GM23338 (cell line): ENCODE measurements around the gene DACH1. TPM values are rescaled to one million over a fixed set of nuclear protein-coding genes. Genes with fewer than 3 reads are reported as not detected.

ENCODE experiments used
- ATAC-seq: fragments of 200-7000 bp; cut with Tn5 transposase; 3 replicates; pipeline ENCODE4 v1.9.1; 2020
- DNase-seq: peaks from one replicate; pipeline ENCODE4 v3.0.0-alpha.2; 2015; ENCODE audit warnings: low spot score
- H2AFZ ChIP-seq: fragments of 200-600 bp; sonication (generic); 2 replicates; pipeline ENCODE4 v1.8.0; 2016; ENCODE audit warnings: antibody characterized with exemption, mild to moderate bottlenecking, moderate library complexity
- H3F3A ChIP-seq: fragments of 200-600 bp; sonication (generic); replicated peaks from 2 replicates; pipeline ENCODE4 v1.8.0; 2017; ENCODE audit warnings: antibody characterized with exemption, mixed run types, low read depth
- H3K27ac ChIP-seq: fragments of 200-600 bp; sonication (generic); 2 replicates; pipeline ENCODE4 v1.6.1; 2016; ENCODE audit warnings: low read depth
- H3K27me3 ChIP-seq: fragments of 200-600 bp; sonication (generic); 2 replicates; pipeline ENCODE4 v1.8.0; 2016; ENCODE audit warnings: mild to moderate bottlenecking, mixed run types, moderate library complexity; ENCODE audit not compliant: insufficient read depth
- H3K36me3 ChIP-seq: fragments of 200-600 bp; sonication (generic); 2 replicates; pipeline ENCODE4 v1.8.0; 2016; ENCODE audit warnings: mild to moderate bottlenecking; ENCODE audit not compliant: insufficient read depth
- H3K4me1 ChIP-seq: fragments of 200-600 bp; sonication (generic); 2 replicates; pipeline ENCODE4 v1.8.0; 2016; ENCODE audit warnings: mild to moderate bottlenecking, moderate library complexity; ENCODE audit not compliant: insufficient read depth
- H3K4me2 ChIP-seq: fragments of 200-600 bp; sonication (generic); 2 replicates; pipeline ENCODE4 v1.7.1; 2017; ENCODE audit warnings: mixed run types
- H3K4me3 ChIP-seq: fragments of 200-600 bp; sonication (generic); 2 replicates; pipeline ENCODE4 v1.6.1; 2016; ENCODE audit warnings: mixed run types
- H3K79me2 ChIP-seq: fragments of 200-600 bp; sonication (generic); replicated peaks from 2 replicates; pipeline ENCODE4 v1.8.0; 2017; ENCODE audit warnings: mild to moderate bottlenecking; ENCODE audit not compliant: insufficient read depth
- H3K9me2 ChIP-seq: fragments of 200-600 bp; sonication (generic); 2 replicates; pipeline ENCODE4 v1.8.0; 2017; ENCODE audit not compliant: insufficient read depth
- H4K20me1 ChIP-seq: fragments of 200-600 bp; sonication (generic); replicated peaks from 2 replicates; pipeline ENCODE4 v1.8.0; 2017; ENCODE audit warnings: mild to moderate bottlenecking; ENCODE audit not compliant: insufficient read depth
- H3K27ac Mint-ChIP-seq: 2 replicates; pipeline ENCODE4 v1.8.0; 2020; ENCODE audit warnings: inconsistent platforms, mild to moderate bottlenecking, moderate library complexity, mixed read lengths
- H3K27me3 Mint-ChIP-seq: 3 replicates; pipeline ENCODE4 v1.8.0; 2022; ENCODE audit warnings: low read depth, mild to moderate bottlenecking, moderate library complexity, mixed read lengths, inconsistent platforms; ENCODE audit not compliant: insufficient read depth, poor library complexity
- H3K36me3 Mint-ChIP-seq: 3 replicates; pipeline ENCODE4 v1.8.0; 2021; ENCODE audit warnings: low read depth, mild to moderate bottlenecking, inconsistent platforms, moderate library complexity, mixed read lengths
- H3K4me1 Mint-ChIP-seq: 3 replicates; pipeline ENCODE4 v1.8.0; 2020; ENCODE audit warnings: mild to moderate bottlenecking, inconsistent platforms, mixed read lengths
- H3K4me3 Mint-ChIP-seq: 3 replicates; pipeline ENCODE4 v1.8.0; 2021; ENCODE audit warnings: moderate library complexity, mild to moderate bottlenecking, inconsistent platforms, mixed read lengths
- H3K9me3 Mint-ChIP-seq: 3 replicates; pipeline ENCODE4 v1.8.0; 2020; ENCODE audit warnings: moderate library complexity, mild to moderate bottlenecking, inconsistent platforms, mixed read lengths
- CREB1 ChIP-seq: fragments of 250-450 bp; sonication (Bioruptor Pico); IDR thresholded peaks from 2 replicates; pipeline ENCODE4 v1.5.0; 2020; ENCODE audit warnings: low read depth, mild to moderate bottlenecking, moderate library complexity
- CTCF ChIP-seq, 2 experiments: fragments of 200-600 bp in 1 of 2; sonication (generic) in 1 of 2; conservative IDR thresholded peaks; 2 replicates each; pipeline versions ENCODE4 v1.5.1 to v1.6.1; 2016 to 2017; ENCODE audit warnings: antibody characterized with exemption in 2 of 2, low read depth in 2 of 2, mild to moderate bottlenecking in 2 of 2, moderate library complexity in 1 of 2
- EZH2 ChIP-seq: fragments of 200-600 bp; sonication (generic); IDR thresholded peaks from one replicate; pipeline ENCODE4 v1.8.0; 2017; ENCODE audit warnings: antibody characterized with exemption, mild to moderate bottlenecking, low read depth; ENCODE audit not compliant: unreplicated experiment
- EZH2phosphoT487 ChIP-seq: fragments of 200-600 bp; sonication (generic); IDR thresholded peaks from one replicate; pipeline ENCODE4 v1.8.1; 2018; ENCODE audit warnings: antibody characterized with exemption; ENCODE audit not compliant: unreplicated experiment
- JUNB ChIP-seq: IDR thresholded peaks from one replicate; pipeline ENCODE4 v1.6.1; 2016; ENCODE audit warnings: antibody characterized with exemption; ENCODE audit not compliant: unreplicated experiment
- NANOG ChIP-seq: IDR thresholded peaks from 2 replicates; pipeline ENCODE4 v1.6.1; 2016; ENCODE audit warnings: antibody characterized with exemption, borderline replicate concordance
- POLR2AphosphoS5 ChIP-seq: IDR thresholded peaks from 2 replicates; pipeline ENCODE4 v1.6.1; 2016; ENCODE audit warnings: antibody characterized with exemption, low read depth
- STAT1 ChIP-seq: IDR thresholded peaks from one replicate; pipeline ENCODE4 v1.6.1; 2016; ENCODE audit warnings: antibody characterized with exemption; ENCODE audit not compliant: unreplicated experiment
- ZNF114 ChIP-seq: fragments of 250-450 bp; sonication (Bioruptor Pico); IDR thresholded peaks from 2 replicates; pipeline ENCODE4 v1.5.0; 2020; ENCODE audit warnings: mild to moderate bottlenecking, moderate library complexity
- ZNF331 ChIP-seq: fragments of 250-450 bp; sonication (Bioruptor Pico); IDR thresholded peaks from 2 replicates; pipeline ENCODE4 v1.5.0; 2020; ENCODE audit warnings: low read depth, mild to moderate bottlenecking, moderate library complexity
- ZNF462 ChIP-seq: fragments of 250-450 bp; sonication (Bioruptor Pico); IDR thresholded peaks from 2 replicates; pipeline ENCODE4 v1.5.0; 2020; ENCODE audit warnings: mild to moderate bottlenecking, moderate library complexity
- polyA plus RNA-seq: library from polyadenylated mRNA; unstranded; fragments of >200 nt; fragmentation: Nextera tagmentation; extraction: Ambion mirVana; gene quantifications from 2 replicates; pipeline ENCODE4 v1.2.1, GENCODE V29; 2016
- total RNA-seq: library from RNA; depleted of rRNA; stranded (reverse); fragments of >200 nt; shearing (Covaris generic); gene quantifications from 2 replicates; pipeline ENCODE4 v1.2.3, GENCODE V29; 2014
- TF ChIP-seq, protein P1 (sequence below): IDR thresholded peaks from one replicate; pipeline ENCODE4 v1.6.1; 2018; ENCODE audit warnings: antibody characterized with exemption; ENCODE audit not compliant: unreplicated experiment
- TF ChIP-seq, protein P2 (sequence below): IDR thresholded peaks from 2 replicates; pipeline ENCODE4 v1.6.1; 2016; ENCODE audit warnings: antibody characterized with exemption

Gene DACH1
- total and polyA plus RNA-seq, 2 experiments from 2014 or later, result 0.45 to 0.57 TPM

DNA sequence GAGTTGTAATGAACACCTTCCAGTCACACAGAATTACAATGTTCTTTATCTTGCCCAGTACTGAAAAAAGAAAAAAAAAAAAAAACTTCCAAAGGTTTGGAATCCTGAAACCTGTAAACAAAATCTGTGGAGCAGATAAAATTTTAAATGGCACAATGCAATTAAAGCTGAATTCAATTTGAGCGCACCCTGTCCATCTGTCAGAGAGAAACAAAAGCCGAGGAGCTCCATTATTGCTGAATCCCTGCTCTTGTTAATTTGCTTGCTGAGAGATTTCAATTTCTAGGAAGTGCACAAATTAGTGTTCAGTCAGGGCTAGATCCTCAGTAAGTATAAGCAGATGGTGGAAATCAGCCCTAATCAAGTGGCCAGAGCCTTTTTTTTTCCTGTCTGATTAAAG lies 65.2 kb downstream of the DACH1 start (continued):
- TF ChIP-seq ZNF114 (CRISPR knock-in tag), result no peak
- no peak for TF ChIP-seq EZH2

DNA sequence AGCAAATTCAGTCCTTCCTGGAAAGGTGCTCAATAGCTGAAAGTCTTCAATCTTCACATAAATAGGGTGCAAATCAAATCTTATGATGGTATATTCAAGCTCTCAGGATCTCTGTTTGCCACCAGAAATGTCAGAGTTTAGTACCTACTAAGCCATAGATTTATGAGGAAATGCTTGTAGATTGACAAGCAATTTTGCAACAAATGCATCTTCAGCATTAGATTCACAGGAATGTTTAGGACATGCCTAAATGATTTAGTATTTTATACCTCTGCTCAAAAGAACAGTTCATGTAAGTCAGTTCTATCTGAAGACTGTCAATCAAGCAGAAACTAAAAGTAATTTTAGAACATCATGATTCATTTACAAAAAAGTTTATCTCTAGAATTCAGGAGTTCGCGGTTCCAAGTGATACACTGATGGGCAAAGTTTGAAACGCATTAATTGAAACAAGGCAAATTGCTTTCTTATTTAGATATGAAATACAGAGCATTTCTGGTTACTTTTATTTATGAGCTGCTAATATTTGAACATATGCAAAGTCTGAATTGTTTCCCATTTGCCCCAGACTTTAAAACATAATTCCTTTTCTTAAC lies 65.7 kb downstream of the DACH1 start:
- no peaks in the 10 kb centered on the region for H3K36me3 Mint-ChIP-seq
- Histone ChIP-seq H3K9me2 (no peaks in the 10 kb centered on the region), H3K27me3 (no peaks in the 10 kb centered on the region), H3K27ac (no peak overlapping the region), H3F3A (no peaks in the 10 kb centered on the region), H4K20me1 (no peaks in the 10 kb centered on the region), H3K4me1 (no peaks in the 10 kb centered on the region), H3K4me2 (no peak overlapping the region), H3K36me3 (no peaks in the 10 kb centered on the region), H3K4me3 (no peak overlapping the region), H3K79me2 (no peaks in the 10 kb centered on the region), H2AFZ (no peak overlapping the region)
- ATAC-seq, result no peak
- no peaks in the 10 kb centered on the region for H3K9me3 Mint-ChIP-seq
- no peak overlapping the region for H3K27ac Mint-ChIP-seq
- TF ChIP-seq JUNB (no peak), CREB1 (CRISPR knock-in tag) (no peak), CTCF (conservative IDR thresholded peaks at IDR 0.05; ENCODE audit: low read depth in 2 of 2) (no peak), STAT1 (no peak), POLR2AphosphoS5 (no peak), EZH2 (no peak), EZH2phosphoT487 (no peak), ZNF114 (CRISPR knock-in tag) (no peak), NANOG (no peak), ZNF462 (no peak), ZNF331 (CRISPR knock-in tag) (no peak)
- TF ChIP-seq, protein P1, sequence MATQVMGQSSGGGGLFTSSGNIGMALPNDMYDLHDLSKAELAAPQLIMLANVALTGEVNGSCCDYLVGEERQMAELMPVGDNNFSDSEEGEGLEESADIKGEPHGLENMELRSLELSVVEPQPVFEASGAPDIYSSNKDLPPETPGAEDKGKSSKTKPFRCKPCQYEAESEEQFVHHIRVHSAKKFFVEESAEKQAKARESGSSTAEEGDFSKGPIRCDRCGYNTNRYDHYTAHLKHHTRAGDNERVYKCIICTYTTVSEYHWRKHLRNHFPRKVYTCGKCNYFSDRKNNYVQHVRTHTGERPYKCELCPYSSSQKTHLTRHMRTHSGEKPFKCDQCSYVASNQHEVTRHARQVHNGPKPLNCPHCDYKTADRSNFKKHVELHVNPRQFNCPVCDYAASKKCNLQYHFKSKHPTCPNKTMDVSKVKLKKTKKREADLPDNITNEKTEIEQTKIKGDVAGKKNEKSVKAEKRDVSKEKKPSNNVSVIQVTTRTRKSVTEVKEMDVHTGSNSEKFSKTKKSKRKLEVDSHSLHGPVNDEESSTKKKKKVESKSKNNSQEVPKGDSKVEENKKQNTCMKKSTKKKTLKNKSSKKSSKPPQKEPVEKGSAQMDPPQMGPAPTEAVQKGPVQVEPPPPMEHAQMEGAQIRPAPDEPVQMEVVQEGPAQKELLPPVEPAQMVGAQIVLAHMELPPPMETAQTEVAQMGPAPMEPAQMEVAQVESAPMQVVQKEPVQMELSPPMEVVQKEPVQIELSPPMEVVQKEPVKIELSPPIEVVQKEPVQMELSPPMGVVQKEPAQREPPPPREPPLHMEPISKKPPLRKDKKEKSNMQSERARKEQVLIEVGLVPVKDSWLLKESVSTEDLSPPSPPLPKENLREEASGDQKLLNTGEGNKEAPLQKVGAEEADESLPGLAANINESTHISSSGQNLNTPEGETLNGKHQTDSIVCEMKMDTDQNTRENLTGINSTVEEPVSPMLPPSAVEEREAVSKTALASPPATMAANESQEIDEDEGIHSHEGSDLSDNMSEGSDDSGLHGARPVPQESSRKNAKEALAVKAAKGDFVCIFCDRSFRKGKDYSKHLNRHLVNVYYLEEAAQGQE, result no peak
- TF ChIP-seq, protein P2, sequence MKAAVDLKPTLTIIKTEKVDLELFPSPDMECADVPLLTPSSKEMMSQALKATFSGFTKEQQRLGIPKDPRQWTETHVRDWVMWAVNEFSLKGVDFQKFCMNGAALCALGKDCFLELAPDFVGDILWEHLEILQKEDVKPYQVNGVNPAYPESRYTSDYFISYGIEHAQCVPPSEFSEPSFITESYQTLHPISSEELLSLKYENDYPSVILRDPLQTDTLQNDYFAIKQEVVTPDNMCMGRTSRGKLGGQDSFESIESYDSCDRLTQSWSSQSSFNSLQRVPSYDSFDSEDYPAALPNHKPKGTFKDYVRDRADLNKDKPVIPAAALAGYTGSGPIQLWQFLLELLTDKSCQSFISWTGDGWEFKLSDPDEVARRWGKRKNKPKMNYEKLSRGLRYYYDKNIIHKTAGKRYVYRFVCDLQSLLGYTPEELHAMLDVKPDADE, result no peak
- H3K4me1 Mint-ChIP-seq, result peaks cover 4% of the 10 kb centered on the region; the same call in 2 of the 3 replicates
- no peaks in the 10 kb centered on the region for H3K27me3 Mint-ChIP-seq
- DNase-seq, result no peak
- no peak overlapping the region for H3K4me3 Mint-ChIP-seq
